Cerebellar cortex (tissue), 1 donor: ENCODE data around the gene GPR176.

ENCODE experiments used
- DNase-seq: peaks from one replicate; pipeline ENCODE4 v3.0.0-alpha.2; 2015; ENCODE audit warnings: low spot score

The GPR176 gene

GRCh38 chr15:39804026-39804425 is 116.0 kb downstream of the GPR176 start:
- DNase-seq, result no peak

- DNase-seq, result no peak
Observed at GRCh38 chr15:39803016-39803415, 117.0 kb downstream of the GPR176 start.

GRCh38 chr15:39801641-39802309 is 118.3 kb downstream of the GPR176 start:
- DNase-seq, result peak; percentile 47

- no peak for DNase-seq
Observed at GRCh38 chr15:39799552-39800011, 120.5 kb downstream of the GPR176 start.

- DNase-seq, result no peak
Observed at GRCh38 chr15:39798382-39798781, 121.7 kb downstream of the GPR176 start.

GRCh38 chr15:39797407-39797806 is 122.7 kb downstream of the GPR176 start:
- DNase-seq, result no peak

GRCh38 chr15:39796601-39797000 is 123.5 kb downstream of the GPR176 start:
- no peak for DNase-seq

- no peak for DNase-seq
Observed at GRCh38 chr15:39795486-39795885, 124.6 kb downstream of the GPR176 start.

- no peak for DNase-seq
Observed at GRCh38 chr15:39794954-39795353, 125.1 kb downstream of the GPR176 start.

- no peak for DNase-seq
Observed at GRCh38 chr15:39793923-39794322, 126.1 kb downstream of the GPR176 start.

- no peak for DNase-seq
Observed at GRCh38 chr15:39792844-39793335, 127.2 kb downstream of the GPR176 start.

GRCh38 chr15:39792025-39792843 is 127.8 kb downstream of the GPR176 start:
- no peak for DNase-seq

- DNase-seq, result no peak
Observed at GRCh38 chr15:39789736-39790135, 130.3 kb downstream of the GPR176 start.

- no peak for DNase-seq
Observed at GRCh38 chr15:39788800-39789565, 131.1 kb downstream of the GPR176 start.

GRCh38 chr15:39788108-39788507 is 132.0 kb downstream of the GPR176 start:
- DNase-seq, result no peak

- DNase-seq, result no peak
Observed at GRCh38 chr15:39787479-39787878, 132.6 kb downstream of the GPR176 start.

GRCh38 chr15:39786447-39787056 is 133.5 kb downstream of the GPR176 start:
- DNase-seq, result peak; percentile 86

GRCh38 chr15:39785841-39786240 is 134.2 kb downstream of the GPR176 start:
- DNase-seq, result peak; percentile 52

GRCh38 chr15:39785139-39785538 is 134.9 kb downstream of the GPR176 start:
- peak; percentile 51 for DNase-seq

GRCh38 chr15:39784638-39785037 is 135.4 kb downstream of the GPR176 start:
- peak; percentile 19 for DNase-seq

GRCh38 chr15:39784125-39784524 is 135.9 kb downstream of the GPR176 start:
- no peak for DNase-seq

- peak; percentile 51 for DNase-seq
Observed at GRCh38 chr15:39783244-39783820, 136.7 kb downstream of the GPR176 start.
